Osteoblast (primary cell): ENCODE results near the gene SMPD3. TPM values are rescaled to one million over a fixed set of nuclear protein-coding genes. Genes with fewer than 3 reads are reported as not detected.

Experiments
- DNase-seq: peaks from one replicate; pipeline ENCODE4 v3.0.0; 2011; ENCODE audit warnings: low spot score, mixed read lengths; ENCODE audit not compliant: insufficient read length; ENCODE audit errors: missing footprints
- H2AFZ ChIP-seq: 2 replicates; pipeline ENCODE4 v1.6.0; 2011; ENCODE audit warnings: mild to moderate bottlenecking, low read length
- H3K27ac ChIP-seq: 2 replicates; pipeline ENCODE4 v1.5.1; 2011; ENCODE audit warnings: mild to moderate bottlenecking, low read depth, low read length, moderate library complexity
- H3K27me3 ChIP-seq: 2 replicates; pipeline ENCODE4 v1.6.0; 2012; ENCODE audit warnings: mild to moderate bottlenecking, control low read depth, inconsistent platforms, low read length, moderate library complexity; ENCODE audit not compliant: insufficient read depth
- H3K36me3 ChIP-seq: 2 replicates; pipeline ENCODE4 v1.5.1; 2011; ENCODE audit warnings: mild to moderate bottlenecking, low read length, control low read depth, moderate library complexity; ENCODE audit not compliant: insufficient read depth
- H3K4me1 ChIP-seq: 2 replicates; pipeline ENCODE4 v1.5.1; 2011; ENCODE audit warnings: mild to moderate bottlenecking, low read length, control low read depth, moderate library complexity; ENCODE audit not compliant: insufficient read depth
- H3K4me2 ChIP-seq: 2 replicates; pipeline ENCODE4 v1.6.0; 2011; ENCODE audit warnings: mild to moderate bottlenecking, low read length; ENCODE audit not compliant: insufficient read depth
- H3K4me3 ChIP-seq: fragments of 200-600 bp; sonication (generic); 3 replicates; pipeline ENCODE4 v1.5.1; 2012; ENCODE audit warnings: mild to moderate bottlenecking, low read length, inconsistent platforms; ENCODE audit not compliant: insufficient read depth
- H3K79me2 ChIP-seq: 2 replicates; pipeline ENCODE4 v1.6.0; 2012; ENCODE audit warnings: mild to moderate bottlenecking, low read length, control low read depth, inconsistent platforms; ENCODE audit not compliant: insufficient read depth
- H3K9me3 ChIP-seq: 2 replicates; pipeline ENCODE4 v1.5.1; 2011; ENCODE audit warnings: low read depth, low read length, control low read depth
- H4K20me1 ChIP-seq: 2 replicates; pipeline ENCODE4 v1.6.0; 2012; ENCODE audit warnings: mild to moderate bottlenecking, low read length, control low read depth; ENCODE audit not compliant: insufficient read depth
- CTCF ChIP-seq: IDR thresholded peaks from 2 replicates; pipeline ENCODE4 v1.5.1; 2011; ENCODE audit warnings: mild to moderate bottlenecking, low read depth, low read length, moderate library complexity; ENCODE audit errors: extremely low read depth
- total RNA-seq: library from RNA; depleted of rRNA; stranded (reverse); fragments of >200 nt; gene quantifications from 2 replicates; pipeline ENCODE4 v1.2.3, GENCODE V29; 2012

The SMPD3 gene
- total RNA-seq, 1 donor = 0.72 TPM

GRCh38 chr16:68339214-68339613, 109.1 kb downstream of the SMPD3 start:
- H3K4me2 ChIP-seq = no peak overlapping the region
- no peaks in the 10 kb centered on the region for H3K27me3 ChIP-seq
- DNase-seq = no peak
- H3K4me3 ChIP-seq = no peak overlapping the region
- no peak for TF ChIP-seq CTCF
- peaks cover 2% of the 10 kb centered on the region for H3K9me3 ChIP-seq
- no peak overlapping the region for H2AFZ ChIP-seq
- peaks cover 10% of the 10 kb centered on the region for H3K4me1 ChIP-seq
- no peaks in the 10 kb centered on the region for H4K20me1 ChIP-seq
- no peaks in the 10 kb centered on the region for H3K79me2 ChIP-seq
- peaks cover 54% of the 10 kb centered on the region for H3K36me3 ChIP-seq
- H3K27ac ChIP-seq = no peak overlapping the region

- no peak for TF ChIP-seq CTCF
- H3K9me3 ChIP-seq = peaks cover 2% of the 10 kb centered on the region
- no peak overlapping the region for H3K4me2 ChIP-seq
- no peaks in the 10 kb centered on the region for H3K79me2 ChIP-seq
- peaks cover 52% of the 10 kb centered on the region for H3K36me3 ChIP-seq
- H3K27me3 ChIP-seq = no peaks in the 10 kb centered on the region
- H3K4me1 ChIP-seq = peaks cover 17% of the 10 kb centered on the region
- no peak overlapping the region for H3K4me3 ChIP-seq
- no peaks in the 10 kb centered on the region for H4K20me1 ChIP-seq
- DNase-seq = no peak
- H2AFZ ChIP-seq = no peak overlapping the region
- H3K27ac ChIP-seq = no peak overlapping the region
Measured at GRCh38 chr16:68338326-68339119, 109.8 kb downstream of the SMPD3 start.

- H3K4me3 ChIP-seq = no peak overlapping the region
- no peaks in the 10 kb centered on the region for H4K20me1 ChIP-seq
- no peaks in the 10 kb centered on the region for H3K9me3 ChIP-seq
- no peaks in the 10 kb centered on the region for H3K27me3 ChIP-seq
- H2AFZ ChIP-seq = no peak overlapping the region
- H3K4me2 ChIP-seq = no peak overlapping the region
- DNase-seq = peak; percentile 94
- H3K4me1 ChIP-seq = peaks cover 42% of the 10 kb centered on the region
- H3K36me3 ChIP-seq = peaks cover 33% of the 10 kb centered on the region
- H3K79me2 ChIP-seq = no peaks in the 10 kb centered on the region
- H3K27ac ChIP-seq = peak overlapping the region; percentile 89
- no peak for TF ChIP-seq CTCF
Measured at GRCh38 chr16:68335175-68335574, 113.1 kb downstream of the SMPD3 start.

DNA sequence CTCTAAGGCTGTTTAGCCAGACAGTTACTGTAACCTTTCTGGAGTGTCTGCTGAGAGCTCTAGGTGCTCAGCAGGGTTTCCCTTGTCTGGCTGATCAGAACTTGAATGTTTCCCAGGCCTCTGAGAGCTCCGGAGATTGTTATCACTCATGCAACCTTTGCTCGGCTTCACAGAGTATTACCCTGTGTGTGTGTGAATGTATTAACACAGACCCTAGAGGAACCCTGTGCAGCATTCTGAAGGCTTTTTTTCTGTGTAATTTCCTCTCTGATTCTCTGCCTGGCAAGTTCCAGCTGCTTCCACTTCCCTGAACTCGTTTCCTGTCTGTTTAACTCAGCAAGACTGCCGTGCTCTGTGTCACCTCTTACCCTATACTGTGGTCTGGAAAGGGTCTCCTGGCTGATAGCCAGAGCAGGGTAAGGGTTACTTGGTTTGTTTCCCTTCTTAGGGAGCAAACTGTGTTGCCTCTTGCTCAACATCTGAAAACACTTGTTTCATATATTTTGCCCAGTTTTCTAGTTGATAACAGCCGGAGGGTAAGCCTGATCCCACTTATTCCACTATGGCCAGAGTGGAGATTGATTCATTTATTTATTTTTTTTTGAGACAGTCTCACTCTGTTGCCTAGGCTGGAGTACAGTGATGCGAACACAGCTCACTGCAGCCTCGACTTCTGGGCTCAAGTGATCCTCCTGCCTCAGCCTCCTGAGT, 115.7 kb downstream of the SMPD3 start:
- no peak overlapping the region for H2AFZ ChIP-seq
- peaks cover 11% of the 10 kb centered on the region for H3K36me3 ChIP-seq
- H4K20me1 ChIP-seq = no peaks in the 10 kb centered on the region
- DNase-seq = no peak
- H3K9me3 ChIP-seq = no peaks in the 10 kb centered on the region
- H3K4me2 ChIP-seq = peak overlapping the region; percentile 4
- no peaks in the 10 kb centered on the region for H3K79me2 ChIP-seq
- peaks cover 42% of the 10 kb centered on the region for H3K4me1 ChIP-seq
- no peak for TF ChIP-seq CTCF
- no peak overlapping the region for H3K4me3 ChIP-seq
- H3K27me3 ChIP-seq = no peaks in the 10 kb centered on the region
- peak overlapping the region; percentile 91 for H3K27ac ChIP-seq
